Measurements from ENCODE around the gene DGKE.

DGKE gene

DNA sequence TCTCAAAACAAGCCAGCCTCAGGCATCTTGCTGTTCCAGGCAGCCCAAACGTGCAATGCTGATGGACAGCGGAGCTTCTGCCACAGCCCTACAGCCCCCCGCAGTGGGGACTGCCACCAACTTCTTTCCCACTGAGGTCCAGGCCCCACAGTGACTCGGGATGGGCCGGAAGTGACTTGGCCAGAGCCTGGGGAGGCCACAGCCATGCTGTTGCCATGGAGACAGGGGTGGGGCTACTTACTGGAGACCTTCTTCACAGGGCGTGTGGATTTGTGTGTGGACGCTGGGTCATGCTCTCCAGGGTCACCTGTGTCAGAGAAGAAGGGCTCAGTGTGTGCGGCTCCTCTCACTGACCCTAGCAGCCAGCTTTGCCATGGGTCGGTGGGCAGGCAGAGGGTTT, 64.9 kb downstream of the DGKE start:
- Histone ChIP-seq H4K20me1 (ENCODE audit: insufficient read depth, low read length) (peaks cover 36% of the 10 kb centered on the region), H3K27ac (ENCODE audit: low read length) (no peak overlapping the region), H2AFZ (ENCODE audit: low read depth, low read length) (no peak overlapping the region), H3K79me2 (ENCODE audit: low read length) (no peaks in the 10 kb centered on the region), H3K4me1 (ENCODE audit: low read length) (peaks cover 21% of the 10 kb centered on the region), H3K4me2 (ENCODE audit: low read length) (no peak overlapping the region), H3K9ac (ENCODE audit: low read length) (no peak overlapping the region), H3K27me3 (ENCODE audit: low read depth, low read length) (no peaks in the 10 kb centered on the region), H3K36me3 (replicated peaks; ENCODE audit: low read depth, low read length) (peaks cover 64% of the 10 kb centered on the region), H3K4me3 (ENCODE audit: low read length) (no peak overlapping the region), H3K9me3 (ENCODE audit: insufficient read depth, low read length) (no peaks in the 10 kb centered on the region)
- TF ChIP-seq EZH2phosphoT487 (IDR thresholded peaks at IDR 0.05; ENCODE audit: low read depth), result no peak
- TF ChIP-seq, protein P1, sequence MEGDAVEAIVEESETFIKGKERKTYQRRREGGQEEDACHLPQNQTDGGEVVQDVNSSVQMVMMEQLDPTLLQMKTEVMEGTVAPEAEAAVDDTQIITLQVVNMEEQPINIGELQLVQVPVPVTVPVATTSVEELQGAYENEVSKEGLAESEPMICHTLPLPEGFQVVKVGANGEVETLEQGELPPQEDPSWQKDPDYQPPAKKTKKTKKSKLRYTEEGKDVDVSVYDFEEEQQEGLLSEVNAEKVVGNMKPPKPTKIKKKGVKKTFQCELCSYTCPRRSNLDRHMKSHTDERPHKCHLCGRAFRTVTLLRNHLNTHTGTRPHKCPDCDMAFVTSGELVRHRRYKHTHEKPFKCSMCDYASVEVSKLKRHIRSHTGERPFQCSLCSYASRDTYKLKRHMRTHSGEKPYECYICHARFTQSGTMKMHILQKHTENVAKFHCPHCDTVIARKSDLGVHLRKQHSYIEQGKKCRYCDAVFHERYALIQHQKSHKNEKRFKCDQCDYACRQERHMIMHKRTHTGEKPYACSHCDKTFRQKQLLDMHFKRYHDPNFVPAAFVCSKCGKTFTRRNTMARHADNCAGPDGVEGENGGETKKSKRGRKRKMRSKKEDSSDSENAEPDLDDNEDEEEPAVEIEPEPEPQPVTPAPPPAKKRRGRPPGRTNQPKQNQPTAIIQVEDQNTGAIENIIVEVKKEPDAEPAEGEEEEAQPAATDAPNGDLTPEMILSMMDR (IDR thresholded peaks at IDR 0.05; ENCODE audit: low read depth, low read length), result no peak

DNA sequence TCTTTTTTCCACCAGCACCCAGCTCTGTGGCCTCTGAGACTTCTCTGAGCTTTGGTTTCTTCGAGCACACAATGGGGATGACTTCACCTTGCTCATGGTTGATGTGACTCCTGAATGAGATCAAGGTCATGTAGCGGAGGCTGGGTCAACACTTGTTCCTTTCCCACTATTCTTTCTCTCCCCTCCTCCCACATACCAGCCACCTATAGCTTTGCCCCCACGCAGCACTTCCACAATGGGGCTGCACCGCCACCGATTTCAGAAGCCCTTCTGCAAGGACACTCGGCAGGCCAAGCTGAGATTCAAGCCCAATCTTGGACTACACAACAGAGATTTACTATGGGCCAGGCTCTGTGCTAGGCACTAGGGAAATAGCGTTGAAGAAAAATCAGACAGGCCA, 65.5 kb downstream of the DGKE start:
- peaks cover 69% of the 10 kb centered on the region for H3K36me3 ChIP-seq (replicated peaks; ENCODE audit: low read depth, low read length)
- peaks cover 21% of the 10 kb centered on the region for H3K4me1 ChIP-seq (ENCODE audit: low read length)
- H3K27ac ChIP-seq (ENCODE audit: low read length), result no peak overlapping the region

DNA sequence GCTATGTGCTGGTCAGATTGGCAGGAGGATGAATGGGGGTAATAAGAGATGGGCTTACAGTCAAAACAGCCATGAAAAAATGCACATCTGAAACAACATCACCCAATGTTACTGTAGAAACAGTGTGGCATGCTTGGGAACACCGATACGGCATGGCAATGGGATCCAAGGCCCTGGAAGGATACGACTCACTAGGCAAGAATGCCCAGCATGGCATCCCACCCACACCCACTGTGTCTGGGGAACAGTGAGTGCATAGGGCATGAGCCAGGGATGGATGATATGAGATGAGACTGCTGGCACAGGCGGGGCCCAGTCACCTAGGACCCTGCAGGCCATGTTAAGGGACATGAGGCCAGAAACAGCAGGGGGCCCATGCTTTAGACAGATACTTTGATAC, 68.4 kb downstream of the DGKE start:
- no peak overlapping the region for H3K27ac ChIP-seq (ENCODE audit: low read length)
- no peak overlapping the region for H3K4me3 ChIP-seq (ENCODE audit: low read length)
- peaks cover 36% of the 10 kb centered on the region for H4K20me1 ChIP-seq (ENCODE audit: insufficient read depth, low read length)
- H2AFZ ChIP-seq (ENCODE audit: low read depth, low read length), result no peak overlapping the region
- H3K4me2 ChIP-seq (ENCODE audit: low read length), result no peak overlapping the region
- peaks cover 12% of the 10 kb centered on the region for H3K4me1 ChIP-seq (ENCODE audit: low read length)
- no peak overlapping the region for H3K9ac ChIP-seq (ENCODE audit: low read length)
- H3K9me3 ChIP-seq (ENCODE audit: insufficient read depth, low read length), result no peaks in the 10 kb centered on the region
- peaks cover 73% of the 10 kb centered on the region for H3K36me3 ChIP-seq (replicated peaks; ENCODE audit: low read depth, low read length)
- TF ChIP-seq EZH2phosphoT487 (IDR thresholded peaks at IDR 0.05; ENCODE audit: low read depth), result no peak
- TF ChIP-seq, protein P1 (IDR thresholded peaks at IDR 0.05; ENCODE audit: low read depth, low read length), result no peak
- no peaks in the 10 kb centered on the region for H3K27me3 ChIP-seq (ENCODE audit: low read depth, low read length)
- no peaks in the 10 kb centered on the region for H3K79me2 ChIP-seq (ENCODE audit: low read length)

More for the DNA sequence above, 65.5 kb downstream of the DGKE start:
- Histone ChIP-seq H3K27me3 (ENCODE audit: low read depth, low read length) (no peaks in the 10 kb centered on the region), H2AFZ (ENCODE audit: low read depth, low read length) (no peak overlapping the region), H3K9me3 (ENCODE audit: insufficient read depth, low read length) (no peaks in the 10 kb centered on the region), H3K4me2 (ENCODE audit: low read length) (no peak overlapping the region), H3K4me3 (ENCODE audit: low read length) (no peak overlapping the region), H3K79me2 (ENCODE audit: low read length) (no peaks in the 10 kb centered on the region), H4K20me1 (ENCODE audit: insufficient read depth, low read length) (peaks cover 36% of the 10 kb centered on the region), H3K9ac (ENCODE audit: low read length) (no peak overlapping the region)
- TF ChIP-seq EZH2phosphoT487 (IDR thresholded peaks at IDR 0.05; ENCODE audit: low read depth), result no peak
- TF ChIP-seq, protein P1 (IDR thresholded peaks at IDR 0.05; ENCODE audit: low read depth, low read length), result no peak

DNA sequence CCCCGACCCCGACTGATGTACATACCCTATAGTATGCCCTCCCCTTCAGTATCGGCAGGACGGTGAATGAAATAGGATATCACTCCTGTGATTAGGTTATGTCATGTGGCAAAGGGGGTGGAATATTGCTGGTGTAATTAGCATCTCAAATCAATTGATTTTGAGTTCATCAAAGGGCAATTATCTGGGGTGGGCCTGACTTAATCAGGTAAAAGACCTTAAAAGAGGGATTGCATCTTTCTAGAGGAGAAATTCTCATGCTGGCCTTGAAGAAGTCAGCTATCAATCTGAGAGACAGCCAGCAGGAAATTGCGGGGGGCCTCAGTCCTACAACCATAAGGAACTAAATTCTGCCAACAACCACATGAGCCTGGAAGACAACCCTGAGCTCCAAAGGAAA, 69.6 kb downstream of the DGKE start:
- no peak overlapping the region for H3K27ac ChIP-seq (ENCODE audit: low read length)
- peaks cover 76% of the 10 kb centered on the region for H3K36me3 ChIP-seq (replicated peaks; ENCODE audit: low read depth, low read length)
- no peaks in the 10 kb centered on the region for H3K79me2 ChIP-seq (ENCODE audit: low read length)
- no peak overlapping the region for H3K4me2 ChIP-seq (ENCODE audit: low read length)
- H3K4me3 ChIP-seq (ENCODE audit: low read length), result no peak overlapping the region
- no peaks in the 10 kb centered on the region for H3K9me3 ChIP-seq (ENCODE audit: insufficient read depth, low read length)
- H2AFZ ChIP-seq (ENCODE audit: low read depth, low read length), result no peak overlapping the region
- TF ChIP-seq, protein P1 (IDR thresholded peaks at IDR 0.05; ENCODE audit: low read depth, low read length), result no peak
- no peak for TF ChIP-seq EZH2phosphoT487 (IDR thresholded peaks at IDR 0.05; ENCODE audit: low read depth)
- peaks cover 34% of the 10 kb centered on the region for H4K20me1 ChIP-seq (ENCODE audit: insufficient read depth, low read length)
- no peaks in the 10 kb centered on the region for H3K27me3 ChIP-seq (ENCODE audit: low read depth, low read length)
- peaks cover 13% of the 10 kb centered on the region for H3K4me1 ChIP-seq (ENCODE audit: low read length)
- H3K9ac ChIP-seq (ENCODE audit: low read length), result no peak overlapping the region
